Activated CD4-positive, CD25-positive, alpha-beta regulatory T cell treated with anti-CD3 and anti-CD28 coated beads, Interleukin-2, amount 50 U/mL, for 16 hours (primary cell): ENCODE measurements around the gene ARHGAP10.

Experiments
- DNase-seq: peaks from one replicate; pipeline ENCODE4 v3.0.0-alpha.2; 2020; ENCODE audit warnings: low read depth, low spot score

The ARHGAP10 gene

DNA sequence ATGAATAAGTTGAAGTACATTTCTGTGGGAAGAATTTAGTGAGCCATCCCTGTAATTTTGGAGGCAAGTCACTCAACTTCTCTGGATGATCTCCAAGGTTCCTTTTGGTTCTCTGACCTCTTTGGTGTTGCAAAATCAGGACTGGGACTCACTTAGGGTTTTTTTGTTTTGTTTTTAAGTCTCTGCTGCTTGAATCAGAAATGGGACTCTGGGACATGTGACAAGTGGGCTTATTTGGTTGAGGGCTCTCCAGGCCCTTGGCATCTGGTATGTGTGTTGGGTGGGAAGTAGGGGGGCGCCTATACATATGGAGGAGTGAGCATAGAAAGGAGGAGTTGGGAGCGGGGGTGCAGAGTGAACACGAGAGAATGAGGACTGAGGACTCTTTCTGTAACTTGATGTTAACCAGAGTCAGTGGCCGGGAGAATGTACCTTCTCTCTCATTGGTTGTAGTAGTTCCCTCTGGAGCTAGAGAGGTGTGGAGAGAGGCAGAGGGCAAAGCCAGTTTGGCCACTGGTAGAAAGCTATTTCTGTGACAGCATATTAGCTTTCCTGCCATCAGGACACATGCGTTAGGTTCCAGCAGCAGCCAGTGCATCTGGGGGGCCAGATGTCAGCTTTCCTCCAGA is 1.9 kb downstream of the ARHGAP10 start:
- DNase-seq = no peak

DNA sequence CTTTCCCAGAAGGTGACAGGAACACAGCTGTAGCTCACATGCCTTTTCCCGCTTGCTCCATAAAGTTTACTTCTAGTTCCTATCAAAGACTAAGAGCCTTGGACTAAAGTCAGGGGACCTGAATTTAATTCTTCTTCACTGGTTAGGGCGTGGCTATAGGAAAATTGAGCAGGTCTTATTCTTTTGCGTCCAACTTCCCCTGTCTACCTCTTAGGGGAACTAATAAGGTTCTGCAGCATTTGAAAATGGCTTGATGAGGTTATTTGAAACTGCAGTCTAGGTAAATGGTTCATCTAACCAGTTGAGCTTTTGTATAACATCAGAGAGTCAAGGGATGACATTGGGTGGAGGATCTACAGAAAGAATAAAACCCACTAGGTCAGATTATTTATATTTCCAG is 2.6 kb downstream of the ARHGAP10 start:
- DNase-seq = no peak

DNA sequence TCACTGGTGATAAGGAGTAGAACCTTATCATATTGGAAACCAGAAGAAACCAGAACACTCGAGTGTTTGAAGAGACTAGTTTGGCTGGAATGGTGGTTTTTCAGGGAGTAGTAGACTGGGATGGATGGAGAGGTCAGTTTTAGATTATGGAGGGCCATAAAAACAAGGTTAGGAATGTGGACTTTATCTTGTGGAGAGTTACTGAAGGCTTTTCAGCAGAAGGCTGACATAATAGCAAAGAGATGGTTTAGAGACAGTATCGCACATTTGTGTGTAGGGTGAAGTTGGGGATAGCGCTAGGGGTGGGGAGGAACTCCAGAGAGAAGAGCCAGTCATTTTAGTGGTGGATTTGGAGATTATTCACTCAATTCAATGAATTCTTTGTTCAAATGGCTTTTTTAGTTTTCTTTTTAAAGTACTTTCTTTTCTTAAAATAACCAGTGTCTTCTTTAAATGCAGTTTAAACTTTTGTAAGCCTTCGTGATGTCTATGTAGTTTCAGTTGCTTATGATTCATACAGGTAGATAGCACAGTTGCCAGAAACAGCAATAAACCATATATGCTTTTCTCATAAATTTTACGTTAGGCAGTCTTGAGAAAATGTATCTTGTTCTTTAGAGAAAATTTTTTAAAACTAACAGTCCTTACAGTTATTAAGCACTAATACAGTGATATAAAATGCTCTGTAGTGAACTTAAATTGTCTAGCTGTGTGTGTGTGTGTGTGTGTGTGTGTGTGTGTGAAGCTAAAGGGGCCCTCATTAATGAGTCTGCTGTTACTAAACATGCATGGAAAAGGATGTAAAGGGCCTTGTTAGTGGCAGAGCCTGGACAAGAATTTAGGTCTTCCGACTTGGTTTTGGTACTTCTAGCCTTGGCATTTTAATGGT is 3.8 kb downstream of the ARHGAP10 start:
- DNase-seq = no peak

DNA sequence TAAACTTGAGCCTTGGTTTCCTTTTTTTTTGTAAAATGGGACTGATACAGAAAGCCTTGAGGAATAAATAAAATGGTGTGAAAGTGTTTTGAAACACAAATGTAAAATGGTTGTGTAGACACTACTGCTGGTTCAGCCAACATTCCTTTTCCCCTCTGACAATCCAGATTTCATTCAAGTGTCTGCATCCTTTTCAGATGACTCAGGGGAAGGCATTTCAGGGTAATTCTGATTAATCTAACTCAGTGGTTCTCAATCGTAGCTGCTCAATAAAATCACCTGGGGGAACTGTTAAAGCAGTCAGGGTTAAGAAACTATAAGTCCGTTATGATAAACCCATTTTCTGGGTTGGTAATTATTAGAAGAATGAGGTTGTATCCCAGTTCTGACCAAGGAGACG is 4.6 kb downstream of the ARHGAP10 start:
- DNase-seq = no peak

DNA sequence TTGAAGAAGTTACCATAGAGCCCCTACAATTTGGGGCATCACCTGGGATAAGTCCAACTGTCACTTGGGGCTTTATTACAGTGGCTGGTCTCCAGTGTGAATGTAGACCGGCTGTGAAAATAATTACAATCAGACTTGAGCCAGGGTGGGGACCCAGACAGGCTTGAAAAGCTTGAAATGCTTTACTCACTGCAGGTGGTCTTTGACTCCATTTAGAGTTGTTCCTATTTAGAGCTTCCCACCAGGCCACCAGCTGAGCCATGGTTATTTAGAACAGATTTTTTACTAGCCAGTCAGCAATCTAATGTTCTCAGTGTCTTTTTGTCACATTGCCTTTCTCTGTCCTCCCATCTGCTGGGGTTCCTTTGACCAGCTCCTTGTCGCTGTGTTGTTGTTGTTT is 5.7 kb downstream of the ARHGAP10 start:
- no peak for DNase-seq

DNA sequence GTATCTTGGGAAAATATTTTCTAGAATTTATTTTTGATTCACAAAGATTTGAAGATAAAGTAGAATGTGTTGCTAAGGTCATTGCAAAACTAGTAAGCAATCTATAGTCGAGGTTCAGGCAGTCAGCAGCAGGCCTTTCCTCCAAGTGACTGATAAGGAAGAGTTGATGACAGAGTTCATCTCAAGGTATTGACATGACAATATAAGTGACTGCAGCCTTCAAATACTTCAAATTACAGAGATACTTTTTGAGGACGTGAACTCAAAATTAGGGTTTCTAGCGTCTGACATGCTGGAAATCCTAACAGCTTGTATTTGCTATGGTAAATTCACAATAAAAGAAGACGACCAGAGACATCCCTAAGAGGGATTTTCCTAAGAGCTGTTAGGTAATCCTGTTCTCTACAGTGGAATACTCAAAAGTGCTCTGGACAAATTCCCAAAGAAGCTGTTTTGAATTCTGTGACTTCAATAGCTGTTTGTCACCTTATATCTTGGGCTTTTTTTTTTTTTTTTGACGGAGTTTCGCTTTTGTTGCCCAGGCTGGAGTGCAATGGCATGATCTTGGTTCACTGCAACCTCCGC is 7.4 kb downstream of the ARHGAP10 start:
- no peak for DNase-seq

DNA sequence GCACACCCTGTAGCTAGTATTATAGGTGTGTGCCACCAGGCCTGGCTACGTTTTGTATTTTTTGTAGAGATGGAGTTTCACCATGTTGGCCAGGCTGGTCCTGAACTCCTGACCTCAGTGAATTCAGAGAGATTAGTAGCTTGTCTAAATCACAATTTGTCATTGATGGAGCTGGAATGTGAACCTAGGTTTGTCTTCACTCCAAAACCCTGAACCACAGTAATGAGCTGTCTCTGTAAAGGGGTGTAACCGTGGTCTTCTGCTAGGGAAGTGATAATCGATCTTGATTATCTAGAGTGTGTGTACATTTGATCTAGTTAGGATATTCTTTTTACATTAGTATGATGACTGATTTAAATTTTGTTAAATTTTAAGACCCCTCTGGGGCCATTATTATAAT is 8.3 kb downstream of the ARHGAP10 start:
- no peak for DNase-seq

DNA sequence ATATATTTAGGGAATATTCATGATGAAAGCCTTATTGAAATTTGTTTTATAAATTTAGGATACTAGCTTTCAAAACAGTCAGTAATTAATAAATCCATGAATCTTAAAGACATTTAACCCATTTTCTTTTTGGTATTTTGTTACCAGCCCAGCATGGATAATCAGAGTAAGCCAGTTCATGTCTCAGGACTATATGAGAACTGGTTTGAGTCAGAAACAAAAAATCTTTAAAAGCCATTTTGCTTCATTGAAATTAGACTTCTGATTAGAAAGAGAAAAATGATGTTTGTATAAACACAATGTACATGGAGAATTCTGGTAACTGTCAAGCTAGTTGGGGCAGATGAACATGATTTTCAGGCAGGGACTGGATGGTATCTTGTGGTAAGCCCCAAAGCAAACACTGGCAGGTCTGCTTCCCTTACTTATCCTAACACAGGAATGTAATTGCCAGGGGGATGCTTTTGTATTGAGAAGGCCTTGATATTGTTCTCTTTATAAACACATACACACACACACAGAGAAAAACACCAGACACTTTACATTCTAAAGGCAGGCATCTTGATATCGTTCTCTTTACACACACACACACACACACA is 9.4 kb downstream of the ARHGAP10 start:
- DNase-seq = no peak

DNA sequence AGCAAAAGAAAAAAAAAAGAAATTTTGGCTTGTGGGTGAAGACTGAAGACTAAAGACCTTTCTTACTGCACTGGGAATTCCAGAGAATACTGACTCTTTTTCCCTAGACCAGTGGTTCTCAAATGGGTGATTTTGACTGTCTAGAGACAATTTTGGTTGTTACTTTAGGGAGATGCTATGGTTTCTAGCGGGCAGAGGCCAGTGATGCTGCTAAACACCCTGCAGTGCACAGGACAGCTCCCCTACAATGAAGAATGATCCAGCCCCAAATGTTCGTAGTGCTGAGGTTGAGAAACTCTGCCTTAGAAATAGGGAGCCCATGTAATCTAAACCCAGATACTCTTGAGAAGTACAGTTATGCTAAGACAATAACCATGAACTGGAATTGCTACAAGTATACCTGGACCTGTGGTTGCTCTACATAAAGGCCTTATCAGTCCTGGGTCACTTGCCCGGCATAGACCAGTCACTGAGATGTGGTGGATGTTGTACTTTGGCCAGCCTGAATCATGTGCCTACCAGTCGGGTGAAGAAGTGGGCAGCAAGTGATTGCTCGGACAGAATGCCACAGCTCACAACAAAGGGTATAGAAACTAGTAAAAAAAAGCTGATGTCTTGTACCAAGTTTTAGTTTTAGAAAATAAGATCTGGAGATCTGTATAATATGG is 16.0 kb downstream of the ARHGAP10 start:
- no peak for DNase-seq

DNA sequence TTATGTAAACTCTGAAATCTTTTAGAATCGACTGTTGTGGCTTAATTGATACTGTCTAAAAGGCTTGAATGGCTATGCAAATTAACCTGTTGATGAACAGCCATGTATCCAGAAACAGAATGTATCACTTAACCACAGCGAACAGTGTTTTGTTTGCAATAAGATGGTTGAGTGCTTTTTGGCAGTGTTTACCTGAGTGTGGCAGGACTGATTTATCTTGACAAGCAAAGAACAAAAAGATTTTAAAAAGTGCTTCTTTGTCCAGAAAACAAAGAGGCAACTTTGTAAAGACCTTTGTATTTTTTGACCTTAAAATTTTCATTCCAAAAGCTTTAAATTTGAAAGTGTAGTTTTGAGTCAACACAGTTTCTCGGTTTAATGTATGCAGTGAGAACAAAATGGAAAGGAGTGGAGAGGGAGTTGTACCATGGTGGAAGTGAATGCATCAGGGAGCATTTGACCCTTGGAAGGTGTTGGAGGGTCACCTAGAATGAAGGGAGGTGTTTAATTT is 18.0 kb downstream of the ARHGAP10 start:
- no peak for DNase-seq

DNA sequence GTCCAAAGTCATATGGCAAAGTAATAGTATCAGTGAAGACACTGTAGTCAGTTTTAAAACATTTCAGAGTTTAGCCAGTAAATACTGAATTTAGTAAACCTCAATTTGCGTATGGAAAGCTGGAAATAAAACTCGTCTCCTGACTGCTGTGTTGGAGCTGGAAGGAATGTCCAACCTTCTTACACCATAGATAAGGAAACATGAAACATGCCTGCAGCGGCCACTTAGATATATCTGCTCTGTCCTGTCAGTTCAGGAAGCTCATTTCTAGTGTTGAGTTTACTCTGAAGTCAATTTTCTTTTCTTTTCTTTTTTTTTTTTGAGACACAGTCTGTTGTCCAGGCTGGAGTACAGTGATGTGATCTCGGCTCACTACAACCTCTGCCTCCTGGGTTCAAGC is 21.2 kb downstream of the ARHGAP10 start:
- no peak for DNase-seq

DNA sequence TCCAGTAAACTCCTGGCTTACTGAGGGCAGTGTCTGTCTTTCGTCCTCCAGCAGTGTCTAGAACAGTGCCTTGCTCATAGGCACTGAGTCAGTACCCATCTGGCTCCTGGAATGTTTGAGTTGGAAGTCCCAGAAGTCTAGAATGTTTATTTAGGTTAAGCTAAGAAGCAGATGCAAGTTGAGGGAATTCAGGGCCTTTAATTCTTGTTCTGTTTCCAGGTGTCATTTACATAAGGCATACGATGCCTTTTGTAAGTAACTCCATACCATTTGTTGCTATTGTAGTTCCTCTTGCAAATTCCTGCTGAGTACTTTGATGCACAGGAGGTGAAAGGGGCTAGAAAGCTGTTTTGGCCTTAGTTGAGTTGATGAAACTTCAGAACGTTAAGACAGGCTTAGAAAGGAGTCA is 22.2 kb downstream of the ARHGAP10 start:
- no peak for DNase-seq

DNA sequence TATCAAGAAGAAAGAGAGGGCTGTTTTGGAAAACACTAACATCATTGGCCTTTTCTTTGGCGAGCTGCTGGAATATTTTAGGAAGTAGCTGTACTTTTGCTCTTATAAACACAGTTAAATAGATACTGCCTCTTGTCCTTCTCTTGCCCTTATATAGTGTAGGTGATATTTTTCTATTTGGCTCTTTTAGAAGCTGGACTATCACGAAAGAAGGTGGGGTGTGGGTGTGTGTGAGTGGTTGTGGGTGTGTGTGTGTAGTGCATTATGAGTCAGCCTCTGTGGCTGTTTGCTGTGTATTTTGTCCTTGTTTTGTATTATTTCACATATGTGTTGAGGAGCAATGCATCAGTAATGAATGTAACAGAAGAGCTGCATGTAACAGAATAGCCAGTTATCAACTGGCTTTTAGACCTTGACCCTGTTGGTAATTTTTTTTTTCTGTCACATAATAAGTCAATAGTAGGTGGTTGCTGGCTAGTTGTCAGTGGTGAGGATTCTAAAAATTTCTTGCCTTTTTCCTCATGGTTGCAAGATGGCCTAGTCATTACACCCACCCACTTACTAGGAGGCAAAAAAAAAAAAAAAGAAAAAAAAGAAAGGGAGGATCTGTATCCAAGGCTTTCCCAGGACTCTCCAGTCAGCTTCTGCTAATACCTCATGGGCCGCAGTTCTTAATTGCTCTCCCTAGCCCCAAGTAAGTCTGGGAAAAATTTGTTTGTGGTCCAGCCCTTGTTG is 23.8 kb downstream of the ARHGAP10 start:
- no peak for DNase-seq

DNA sequence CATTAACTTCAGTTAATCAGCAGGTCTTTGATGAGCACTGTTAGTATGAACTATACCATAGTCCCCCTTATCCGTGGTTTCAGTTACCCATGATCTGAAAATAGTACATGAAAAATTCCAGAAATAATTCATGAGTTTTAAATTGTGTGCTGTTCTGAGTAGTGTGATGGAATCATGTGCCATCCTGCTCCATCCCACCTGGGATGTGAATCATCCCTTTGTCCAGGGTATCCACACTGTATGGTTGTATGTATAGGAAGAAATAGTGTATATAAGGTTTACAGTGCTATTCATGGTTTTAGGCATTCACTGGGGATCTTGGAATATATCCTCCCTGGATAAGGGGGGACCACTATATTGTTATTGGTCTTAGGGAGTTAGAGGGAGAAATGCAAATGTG is 24.5 kb downstream of the ARHGAP10 start:
- DNase-seq = no peak

DNA sequence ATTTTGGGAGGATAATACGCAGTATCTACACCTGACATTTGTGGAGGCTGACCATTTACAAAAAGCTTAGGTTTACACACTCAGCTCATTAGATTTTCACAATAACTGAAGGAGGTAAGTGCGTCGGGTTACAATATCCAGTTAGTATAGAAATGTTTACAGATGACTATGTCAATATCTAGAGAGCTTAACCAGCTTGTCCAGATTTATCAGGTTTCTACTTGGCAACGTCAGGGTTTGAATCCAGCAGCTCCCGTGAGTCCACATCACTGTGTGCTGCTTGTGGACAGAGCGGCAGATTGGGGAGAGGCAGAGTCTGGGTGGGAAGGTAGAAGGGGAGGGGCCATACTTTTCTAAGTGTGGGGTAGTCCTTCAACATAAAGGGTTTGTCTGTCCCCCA is 28.3 kb downstream of the ARHGAP10 start:
- DNase-seq = no peak

DNA sequence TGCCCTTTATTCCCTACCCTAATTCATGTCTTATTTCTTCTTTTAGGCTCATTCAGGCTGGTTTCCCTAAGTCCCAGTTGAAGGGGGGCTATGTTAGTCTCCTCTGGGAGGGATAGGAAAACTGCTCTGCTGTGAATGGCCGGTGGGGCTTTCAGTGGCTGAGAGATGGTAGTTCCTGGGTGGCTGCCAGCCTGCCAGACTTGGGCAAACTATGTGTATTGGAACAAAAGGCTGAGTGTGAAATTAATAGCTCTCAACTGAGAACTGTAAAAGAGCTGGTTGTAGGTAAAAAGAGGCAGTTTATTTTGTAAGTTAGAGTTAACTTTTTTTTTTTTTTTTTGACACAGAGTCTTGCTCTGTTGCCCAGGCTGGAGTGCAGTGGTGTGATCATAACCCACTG is 28.8 kb downstream of the ARHGAP10 start:
- no peak for DNase-seq

DNA sequence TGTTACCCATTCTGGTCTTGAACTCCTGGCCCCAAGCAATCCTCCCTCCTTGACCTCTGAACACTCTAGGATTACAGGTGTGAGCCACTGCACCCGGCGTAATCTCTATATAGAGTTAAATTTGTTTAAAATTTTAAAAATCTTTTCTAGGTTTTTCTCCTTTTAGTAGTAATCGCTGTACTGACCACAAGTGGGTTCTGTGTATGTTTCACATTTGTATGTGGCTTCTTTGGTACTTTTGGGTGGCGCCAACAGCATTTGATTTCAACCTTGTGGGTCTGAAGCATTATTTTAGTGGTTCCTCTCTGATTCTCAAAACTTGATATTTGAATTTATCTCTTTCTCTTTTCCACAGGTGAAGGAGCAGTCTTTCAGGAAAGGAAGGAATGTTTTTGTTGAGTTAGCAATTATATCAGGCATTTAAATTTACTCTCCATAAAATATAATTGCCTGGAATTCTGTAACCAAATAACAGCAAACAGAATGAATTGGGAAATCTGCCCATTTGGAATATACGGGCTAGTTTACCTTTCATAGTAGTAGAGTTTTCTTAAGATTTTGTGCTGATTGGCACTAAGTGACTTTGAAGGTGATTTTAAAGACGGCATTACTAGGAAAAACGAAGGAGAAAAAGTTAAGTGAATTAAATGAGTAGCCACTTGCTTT is 29.5 kb downstream of the ARHGAP10 start:
- DNase-seq = no peak

DNA sequence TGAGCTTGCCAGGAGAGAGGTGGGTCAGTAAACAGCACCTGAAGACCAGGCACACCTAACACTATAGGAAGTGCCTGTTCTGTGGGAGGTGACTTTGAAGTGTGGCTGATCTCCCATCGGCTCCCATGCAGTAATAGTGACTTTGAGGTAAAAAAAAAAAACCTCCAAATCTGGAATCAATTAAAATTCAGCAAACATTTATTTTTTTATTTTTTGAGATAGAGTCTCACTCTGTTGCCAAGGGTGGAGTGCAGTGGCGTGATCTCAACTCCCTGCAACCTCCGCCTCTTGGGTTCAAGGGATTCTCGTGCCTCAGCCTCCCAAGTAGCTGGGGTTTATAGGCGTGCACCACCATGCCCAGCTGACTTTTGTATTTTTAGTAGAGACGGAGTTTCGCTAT is 32.4 kb downstream of the ARHGAP10 start:
- DNase-seq = no peak

DNA sequence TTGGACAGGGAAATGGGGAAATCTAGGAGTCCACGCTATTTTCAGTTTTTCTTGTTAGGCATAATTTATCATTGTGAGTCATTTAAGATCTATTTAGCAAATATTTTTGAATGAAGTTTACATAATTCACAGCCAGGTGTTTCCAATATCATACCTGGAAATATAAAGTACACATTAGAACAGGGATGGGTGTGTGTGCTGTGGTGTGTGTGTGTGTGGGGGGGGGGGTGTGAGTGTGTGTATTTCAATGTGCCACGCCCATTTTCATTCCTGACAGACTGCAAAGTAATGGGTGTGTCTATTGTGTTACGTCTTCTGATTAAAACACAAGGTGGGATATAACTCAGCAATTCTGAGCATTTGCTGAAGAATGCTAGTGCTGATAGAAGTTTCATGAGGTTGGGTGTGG is 33.2 kb downstream of the ARHGAP10 start:
- no peak for DNase-seq

DNA sequence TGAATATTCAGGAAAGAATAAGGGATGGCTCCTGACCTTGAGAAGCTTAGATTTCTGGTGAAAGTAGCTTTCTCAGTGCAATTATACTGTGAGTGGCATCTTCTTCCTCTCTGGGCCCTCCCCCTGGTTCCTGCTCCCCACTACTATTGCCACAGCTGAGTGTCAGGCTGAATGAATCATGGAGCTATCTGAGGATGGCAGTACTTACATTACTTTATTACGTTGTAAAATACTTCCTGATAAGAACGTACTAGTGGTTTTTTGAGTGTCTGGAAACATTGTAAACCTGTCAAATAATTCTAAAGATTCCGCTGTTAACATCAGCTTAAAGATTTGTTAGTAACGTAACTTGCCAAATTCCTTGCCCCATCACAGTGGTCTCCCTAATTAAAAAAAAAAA is 36.2 kb downstream of the ARHGAP10 start:
- DNase-seq = no peak

DNA sequence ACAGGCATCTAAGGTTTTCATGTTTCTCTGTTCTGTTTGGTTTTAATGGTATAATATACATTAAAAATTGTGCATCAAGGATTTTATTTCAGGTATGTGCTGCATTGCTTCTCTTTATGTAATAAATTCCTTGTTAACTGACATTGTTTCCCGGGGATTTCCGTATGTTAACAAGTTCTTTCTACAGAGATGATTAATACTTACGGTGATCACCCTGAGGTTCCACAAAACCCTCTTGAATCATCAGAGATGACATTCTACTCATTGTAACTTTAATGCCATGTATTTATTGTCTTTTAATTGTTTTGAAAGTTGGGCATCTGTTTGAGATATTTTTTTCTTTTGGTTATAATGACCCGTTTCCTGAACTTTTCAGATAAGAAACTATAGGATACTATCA is 37.5 kb downstream of the ARHGAP10 start:
- DNase-seq = no peak
